Smooth muscle cell of trachea (primary cell): ENCODE results near the gene EPHA6. TPM values are rescaled to one million over a fixed set of nuclear protein-coding genes. Genes with fewer than 3 reads are reported as not detected.

Experiments used
- total RNA-seq: library from RNA; depleted of rRNA; stranded (reverse); fragments of >200 nt; gene quantifications from 2 replicates; pipeline ENCODE4 v1.2.1, GENCODE V29; 2014

The EPHA6 gene
- not detected in 2 replicates for total RNA-seq

DNA sequence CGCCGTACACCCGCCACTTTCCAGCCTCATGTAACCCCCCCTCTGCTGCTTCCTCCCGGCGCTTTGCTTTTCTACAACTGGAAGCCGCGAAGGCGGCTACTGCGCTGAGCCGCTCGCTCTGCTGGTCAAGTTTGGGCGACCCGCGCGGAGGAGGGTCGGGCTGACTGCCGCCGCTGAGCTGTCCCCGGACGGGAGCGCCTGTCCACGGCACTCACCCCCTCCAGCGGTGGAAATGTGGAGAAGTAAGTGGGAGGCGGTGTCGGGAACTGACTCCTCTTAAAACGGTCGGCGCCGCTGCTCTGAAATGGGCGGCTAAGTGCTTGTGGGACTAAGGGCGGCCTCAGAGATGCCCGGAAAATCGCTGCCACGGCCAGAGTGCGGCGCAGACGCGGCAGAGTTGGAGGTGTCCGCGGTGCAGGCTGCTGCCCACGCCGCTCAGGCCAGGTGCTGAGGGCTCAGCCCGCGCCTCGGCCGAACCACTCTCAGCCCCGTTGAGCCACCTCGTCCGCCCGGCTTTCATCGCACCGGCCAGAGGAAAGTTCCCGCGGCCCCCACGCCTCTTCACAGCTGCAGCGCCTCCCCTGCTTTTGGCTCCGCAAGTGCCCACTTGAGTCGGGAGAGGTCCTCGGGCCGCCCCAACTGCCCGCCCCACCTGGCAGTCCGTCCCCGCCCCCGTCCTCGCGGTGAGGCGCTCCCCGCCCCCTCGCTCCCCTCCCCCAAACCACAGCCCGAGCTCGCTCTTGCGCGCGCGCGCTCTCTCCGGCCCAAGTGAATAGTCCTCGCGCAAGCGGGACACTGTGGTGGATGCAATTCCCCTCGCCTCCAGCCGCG, at the start of gene EPHA6:
EPHA6 (plus strand) TSS at position 775 of the 831 bp plus-strand sequence.

DNA sequence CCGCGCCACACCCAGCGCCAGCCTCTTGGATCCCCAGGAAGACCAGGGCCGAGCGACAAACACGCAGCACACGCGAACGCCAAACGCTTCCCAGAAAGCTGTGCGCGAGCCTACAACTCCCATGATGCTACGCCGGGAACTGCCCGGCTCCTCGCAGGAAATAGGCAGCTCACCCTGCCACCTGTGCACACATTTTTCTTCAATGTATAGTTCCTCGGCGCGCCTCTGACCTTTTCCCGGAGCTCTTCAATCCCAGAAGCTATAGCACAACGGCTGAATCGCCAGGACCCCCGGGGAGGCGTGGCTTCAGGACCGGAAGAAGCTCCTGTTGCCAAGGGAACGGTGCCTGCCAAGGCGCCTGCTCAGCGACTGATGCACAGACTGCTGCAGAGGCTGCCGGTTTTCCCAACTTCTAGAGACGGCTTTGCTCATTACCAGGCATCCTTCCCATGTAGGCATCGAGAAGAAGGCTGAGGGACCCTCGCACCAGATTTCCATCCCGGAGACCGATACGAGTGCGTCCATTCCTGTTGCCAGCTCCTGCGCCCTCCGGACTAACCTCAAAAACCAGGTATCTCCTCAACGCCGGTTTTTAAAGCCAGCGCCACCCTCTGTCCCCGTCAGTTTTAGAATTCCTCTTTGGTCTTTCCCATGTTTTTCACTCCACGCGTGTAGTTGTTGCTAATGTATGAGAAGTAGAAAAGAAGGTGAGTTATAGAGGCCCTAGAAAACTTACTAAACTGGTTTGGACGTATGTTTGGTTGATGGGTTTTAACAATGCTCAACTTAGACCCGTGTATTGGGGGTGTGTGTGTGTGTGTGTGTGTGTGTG, 950.2 kb downstream of the EPHA6 start, which contains the start of gene ARL6:
ARL6 (plus strand) TSS at position 352 of the 832 bp plus-strand sequence. CDS start 3,350 bp downstream, outside the sequence.

